HG03439 (cell line): ENCODE data around the gene SLC35F3.
"Not testable (repeated sequence)": the region's sequence is repeated elsewhere in the genome, so short reads cannot be mapped to it uniquely, and the experiment has no call there.

Experiments
- ATAC-seq: cut with Tn5 transposase; IDR thresholded peaks from one replicate; pipeline ENCODE4 v1.9.1; 2021; ENCODE audit warnings: mild to moderate bottlenecking, moderate library complexity; ENCODE audit not compliant: unreplicated experiment

SLC35F3 gene

GRCh38 chr1:234136073-234136472, 231.6 kb downstream of the SLC35F3 start:
- no peak for ATAC-seq

- ATAC-seq, result no peak
Measured at GRCh38 chr1:234139966-234140365, 235.5 kb downstream of the SLC35F3 start.

DNA sequence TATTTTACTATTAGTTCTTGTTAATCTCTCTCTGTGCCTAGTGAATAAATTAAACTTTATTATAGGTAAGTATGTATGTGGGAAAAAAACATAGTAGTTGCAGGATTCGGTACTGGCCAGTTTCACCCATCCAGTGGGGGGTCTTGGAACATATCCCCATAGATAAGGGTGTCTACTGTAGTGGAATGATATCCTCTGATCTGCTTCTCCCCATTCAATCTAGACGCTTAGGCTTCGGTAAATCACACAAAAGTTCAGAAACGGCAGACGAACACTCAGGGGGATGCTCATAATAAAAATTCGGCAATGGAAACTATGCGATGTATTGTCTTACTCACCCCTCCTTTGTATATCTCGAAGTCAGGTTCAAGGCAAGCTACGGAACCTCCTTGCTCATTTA, 235.9 kb downstream of the SLC35F3 start:
- ATAC-seq, result no peak

DNA sequence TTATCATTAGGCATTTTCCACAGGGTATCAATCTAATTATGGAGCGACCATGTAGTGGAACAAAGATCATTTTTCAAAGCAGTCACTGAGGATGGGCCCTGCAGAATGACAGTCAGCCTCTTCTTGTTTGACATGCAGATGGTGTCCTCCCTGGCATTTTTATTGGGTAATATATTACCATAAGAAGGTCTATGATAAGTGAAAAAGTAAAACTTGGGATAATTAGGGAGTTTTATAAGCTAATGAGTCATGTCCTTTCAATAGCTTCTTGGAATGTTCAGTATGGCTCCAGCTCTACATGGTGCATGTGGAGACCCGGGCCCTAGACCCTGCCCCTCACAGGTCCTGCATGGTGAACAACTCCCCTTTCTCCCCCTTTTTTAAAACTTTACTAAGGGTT, 236.5 kb downstream of the SLC35F3 start:
- ATAC-seq, result no peak

DNA sequence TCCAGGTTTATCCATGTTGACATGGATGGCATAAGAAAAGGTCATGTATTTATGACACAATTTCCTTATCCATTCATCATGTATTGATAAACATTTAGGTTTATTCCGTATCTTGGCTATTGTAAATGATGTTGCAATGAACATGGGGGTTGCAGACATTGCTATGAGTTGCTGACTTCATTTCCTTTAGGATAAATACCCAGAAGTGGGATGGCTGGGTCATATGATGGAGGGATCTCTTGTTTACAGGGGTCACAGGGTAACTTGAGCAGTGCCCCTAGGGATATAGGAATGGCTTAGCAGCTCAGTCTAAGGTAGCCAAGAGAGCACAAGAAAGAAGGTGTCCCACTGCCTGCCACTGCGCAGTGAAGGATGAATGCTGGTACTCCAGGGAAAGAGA, 239.2 kb downstream of the SLC35F3 start:
- ATAC-seq, result no peak

DNA sequence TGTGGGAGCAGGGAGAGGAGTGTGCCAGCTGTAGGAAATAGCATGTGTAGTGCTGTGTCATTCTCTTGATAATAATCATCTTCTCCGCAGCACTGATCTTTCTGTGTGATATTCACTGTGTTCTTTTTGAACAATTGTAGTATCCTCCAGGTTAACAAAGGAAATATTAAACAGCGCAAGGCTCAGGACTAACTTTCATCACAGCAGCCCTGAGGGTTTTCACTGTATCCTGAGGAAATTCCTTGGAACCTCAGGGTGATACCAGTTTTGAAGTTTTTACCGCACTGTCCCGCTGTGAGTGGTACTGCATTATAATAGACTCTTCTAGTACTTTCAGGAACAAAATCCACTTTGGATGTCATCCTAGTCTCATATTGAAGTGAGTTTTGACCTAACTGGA, 240.4 kb downstream of the SLC35F3 start:
- ATAC-seq, result no peak

DNA sequence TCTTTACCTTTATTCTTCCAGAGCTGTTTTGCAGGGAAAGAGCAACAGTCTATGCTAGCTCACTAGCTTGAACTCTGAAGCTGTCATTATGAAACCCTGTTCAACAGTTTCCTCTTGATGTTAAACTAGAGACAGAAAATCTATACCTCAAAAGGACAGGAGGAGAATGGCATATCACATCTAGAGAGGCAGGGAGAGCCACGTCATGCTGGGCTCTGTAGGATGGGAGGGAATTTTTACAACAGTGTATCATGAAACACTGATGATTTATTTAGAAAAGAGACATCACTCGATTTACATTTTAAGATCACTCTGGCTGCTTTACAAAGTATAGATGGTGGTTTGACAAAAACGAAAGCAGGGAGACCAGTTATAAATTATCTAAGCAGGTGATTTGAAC, 243.9 kb downstream of the SLC35F3 start:
- no peak for ATAC-seq

DNA sequence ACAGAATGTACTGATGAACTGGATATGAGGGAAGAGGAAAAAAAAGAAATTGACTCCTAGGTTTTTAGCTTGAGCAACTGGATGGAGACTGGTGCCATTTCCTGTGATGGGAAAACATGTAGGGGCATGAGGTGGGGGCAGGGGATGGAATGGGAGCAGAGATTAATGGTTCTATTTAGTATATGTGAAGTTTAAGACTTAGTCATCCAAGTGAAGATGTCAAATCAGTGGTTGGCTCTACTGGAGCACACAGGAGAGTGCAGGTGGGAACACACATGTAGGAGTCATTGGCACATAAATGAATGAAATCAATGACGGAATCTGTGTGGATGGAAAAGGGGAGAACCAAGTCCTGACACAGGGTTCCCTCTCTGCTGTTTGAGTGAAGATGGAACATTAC, 244.3 kb downstream of the SLC35F3 start:
- no peak for ATAC-seq

DNA sequence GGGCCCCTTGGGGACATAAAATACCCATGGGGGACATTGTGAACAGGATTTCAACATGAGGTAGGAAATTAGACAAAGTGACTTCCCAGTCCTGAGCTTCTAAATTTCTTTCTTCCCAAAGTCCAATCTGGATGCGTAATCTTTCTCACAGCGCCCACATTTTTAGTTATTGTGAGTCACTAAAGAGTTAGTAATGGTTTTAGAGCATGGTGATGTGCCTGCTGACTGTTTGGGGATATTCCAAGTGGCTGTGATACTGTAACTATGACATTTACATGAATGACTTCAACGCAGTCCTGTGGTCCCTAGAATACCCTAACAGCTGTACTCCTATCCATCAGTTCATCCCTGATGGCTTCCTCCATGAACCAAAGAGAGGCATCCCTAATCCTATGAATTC, 244.7 kb downstream of the SLC35F3 start:
- no peak for ATAC-seq

DNA sequence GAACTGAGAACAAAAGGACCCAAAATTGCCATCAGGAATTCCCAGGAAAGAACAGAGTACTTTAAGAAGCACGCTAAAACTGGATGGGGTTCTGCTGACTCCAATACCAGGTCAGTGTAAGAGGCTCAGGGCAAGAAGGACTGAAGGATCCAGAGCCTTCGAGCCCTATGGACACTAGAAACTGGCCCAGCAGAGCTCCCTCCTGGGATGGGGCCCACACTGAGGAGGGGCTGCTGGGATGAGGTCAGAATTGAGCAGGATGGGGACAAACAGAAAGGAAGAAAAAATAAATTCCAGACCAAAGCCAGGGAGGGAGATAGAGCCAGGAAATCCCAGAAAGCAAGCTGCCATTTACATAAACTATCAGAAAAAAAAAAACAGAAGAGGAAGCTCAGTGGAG, 246.4 kb downstream of the SLC35F3 start:
- ATAC-seq, result no peak

DNA sequence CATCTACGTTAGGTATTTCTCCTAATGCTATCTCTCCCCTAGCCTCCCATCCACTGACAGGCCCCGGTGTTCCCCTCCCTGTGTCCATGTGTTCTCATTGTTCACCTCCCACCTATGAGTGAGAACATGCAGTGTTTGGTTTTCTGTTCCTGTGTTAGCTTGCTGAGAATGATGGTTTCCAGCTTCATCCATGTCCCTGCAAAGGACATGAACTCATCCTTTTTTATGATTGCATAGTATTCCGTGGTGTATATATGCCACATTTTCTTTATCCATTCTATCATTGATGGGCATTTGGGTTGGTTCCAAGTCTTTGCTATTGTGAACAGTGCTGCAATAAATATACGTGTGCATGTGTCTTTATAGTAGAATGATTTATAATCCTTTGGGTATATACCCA, 247.9 kb downstream of the SLC35F3 start:
- ATAC-seq, result not testable (repeated sequence)

- ATAC-seq, result no peak
Measured at GRCh38 chr1:234154320-234155251, 250.1 kb downstream of the SLC35F3 start.

DNA sequence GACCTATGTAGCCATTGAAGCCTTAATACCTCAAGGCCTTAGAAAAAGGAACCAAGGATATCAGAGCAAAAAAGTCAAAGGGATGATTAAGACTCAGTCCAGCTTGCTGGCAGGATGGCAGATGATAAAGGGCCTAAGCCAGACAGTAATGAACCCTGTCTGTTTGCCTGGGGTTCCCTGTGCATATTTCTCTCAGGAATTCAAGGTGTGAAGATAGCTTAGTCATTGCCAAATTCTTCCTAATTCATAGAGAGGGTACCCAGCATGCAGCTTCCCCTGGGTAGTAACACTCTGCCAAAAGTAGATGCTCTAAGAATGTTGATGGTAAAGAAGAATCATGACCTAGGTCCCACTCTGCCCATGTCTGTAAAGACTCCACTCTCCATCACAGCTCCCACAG, 258.2 kb downstream of the SLC35F3 start:
- no peak for ATAC-seq

DNA sequence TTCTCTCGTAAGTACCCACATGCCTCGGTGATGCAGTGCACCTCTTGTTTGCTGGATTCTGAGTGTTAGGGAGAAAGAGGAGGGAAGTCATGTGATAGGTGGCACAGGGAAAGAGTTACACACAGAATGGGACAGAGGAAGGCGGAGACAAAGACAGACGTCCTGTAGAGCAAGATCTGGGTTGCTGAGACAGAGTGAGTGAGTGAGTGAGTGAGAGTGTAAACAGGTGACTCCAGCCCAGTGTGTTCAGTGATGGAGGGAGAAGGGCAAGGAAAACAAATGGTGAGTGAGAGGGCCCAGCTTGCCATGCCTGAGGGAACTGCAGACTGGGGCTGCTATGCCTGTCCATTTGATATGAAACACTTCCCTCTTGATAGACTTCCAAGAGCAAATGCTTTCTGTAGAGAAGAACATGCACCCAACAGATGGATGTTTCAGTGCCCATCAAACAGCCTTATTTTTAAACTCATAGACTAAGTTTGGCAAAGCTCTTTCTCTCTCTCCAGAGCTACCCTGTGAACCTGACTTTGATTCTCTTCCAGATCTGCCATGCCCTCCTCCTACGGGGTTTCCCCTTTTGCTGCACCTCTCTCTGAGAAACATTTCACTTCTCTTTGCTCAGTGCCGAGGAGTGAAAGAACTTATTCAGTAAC, 258.9 kb downstream of the SLC35F3 start:
- no peak for ATAC-seq

DNA sequence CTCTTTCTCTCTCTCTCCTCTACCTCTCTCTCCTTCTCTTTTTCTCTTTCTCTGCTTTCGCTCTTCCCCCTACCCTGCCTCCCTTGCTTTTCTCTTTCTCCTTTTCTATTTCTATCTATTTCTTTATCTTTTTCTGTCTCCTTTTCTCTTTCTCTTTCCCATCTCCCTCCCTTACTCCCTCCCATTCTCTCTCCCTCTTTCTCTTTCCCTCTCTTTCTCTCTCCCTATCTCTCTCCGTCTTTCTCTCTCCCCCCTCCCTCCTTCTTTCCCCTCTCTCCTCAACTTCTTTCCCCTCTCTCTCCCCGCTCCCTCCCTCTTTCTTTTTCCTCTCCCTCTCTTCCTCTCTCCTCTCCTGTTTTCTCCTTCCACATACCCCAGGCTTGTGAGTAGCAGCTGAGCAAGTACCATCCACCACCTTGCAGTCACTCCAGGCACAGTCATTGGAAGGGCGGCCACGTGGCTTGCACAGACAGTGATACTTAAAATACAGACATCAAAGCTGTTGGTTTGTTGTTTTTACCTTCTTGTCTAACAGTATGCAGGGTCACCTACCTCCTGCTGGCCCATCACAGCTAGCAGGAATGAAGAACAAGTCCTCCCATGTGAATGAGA, 259.7 kb downstream of the SLC35F3 start:
- ATAC-seq, result no peak

DNA sequence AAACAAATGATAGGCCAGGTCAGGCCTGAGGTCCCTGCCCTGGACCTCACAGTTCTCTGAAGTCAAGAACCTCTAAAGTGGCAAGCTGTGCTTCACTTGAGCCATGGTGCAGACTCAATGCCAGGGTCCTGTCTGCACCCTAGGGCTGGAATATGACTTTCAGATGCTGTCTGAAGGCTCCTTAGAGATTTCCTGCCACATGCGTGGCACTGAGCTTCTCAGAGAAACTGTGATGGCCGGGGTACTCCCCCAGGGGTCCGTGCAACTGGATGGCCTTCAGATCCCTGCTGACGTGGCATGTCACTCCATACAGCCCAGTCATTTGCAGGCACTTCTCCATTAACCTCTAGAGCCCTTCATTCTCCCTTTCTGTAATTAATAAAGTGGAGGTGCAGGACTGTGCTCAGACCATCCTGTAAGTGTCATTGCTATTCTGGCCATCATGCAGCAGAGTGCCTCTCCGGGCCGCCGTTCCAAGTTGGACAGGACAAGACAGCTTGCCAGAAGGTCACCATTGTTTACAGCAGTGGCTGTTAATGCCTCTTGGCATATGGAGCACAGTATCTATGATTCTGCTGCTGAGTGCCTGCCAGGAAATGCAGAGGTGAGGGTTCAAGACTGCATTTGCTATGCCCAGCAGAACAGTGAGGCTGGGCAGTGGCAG, 263.7 kb downstream of the SLC35F3 start:
- ATAC-seq, result no peak

DNA sequence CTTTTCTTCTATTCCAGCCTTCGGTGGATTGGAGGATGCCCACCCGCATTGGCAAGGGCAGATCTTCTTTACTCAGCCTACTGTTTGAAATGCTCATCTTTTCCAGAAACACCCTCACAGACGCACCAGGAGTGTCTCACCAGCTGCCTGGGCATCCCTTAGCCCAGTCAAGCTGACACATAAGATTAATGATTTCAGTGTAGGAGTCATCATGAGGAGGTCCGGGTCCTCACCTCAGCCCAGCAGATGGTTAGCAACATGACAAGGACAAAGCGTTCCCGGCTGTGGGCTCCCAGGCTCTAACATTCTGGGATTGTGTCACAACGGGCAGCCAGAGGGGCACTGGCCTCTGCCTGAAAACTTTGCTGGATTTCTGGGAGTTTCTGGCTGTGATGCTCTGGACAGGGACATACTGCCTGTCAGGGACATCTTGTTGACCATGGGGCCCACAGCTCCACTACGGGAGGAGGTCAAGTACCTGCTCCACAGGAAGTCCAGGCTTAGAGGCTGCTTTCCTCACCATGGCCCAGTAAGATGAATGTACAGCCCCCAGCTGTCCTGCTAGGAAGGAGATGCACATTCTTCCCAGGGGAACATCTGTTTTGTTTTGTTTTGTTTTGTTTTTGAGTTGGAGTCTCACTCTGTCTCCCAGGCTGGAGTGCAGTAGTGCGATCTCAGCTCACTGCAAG, 264.8 kb downstream of the SLC35F3 start:
- no peak for ATAC-seq

GRCh38 chr1:234170067-234170466, 265.6 kb downstream of the SLC35F3 start:
- no peak for ATAC-seq

GRCh38 chr1:234170622-234171021, 266.1 kb downstream of the SLC35F3 start:
- no peak for ATAC-seq

GRCh38 chr1:234173968-234174367, 269.5 kb downstream of the SLC35F3 start:
- ATAC-seq, result no peak

DNA sequence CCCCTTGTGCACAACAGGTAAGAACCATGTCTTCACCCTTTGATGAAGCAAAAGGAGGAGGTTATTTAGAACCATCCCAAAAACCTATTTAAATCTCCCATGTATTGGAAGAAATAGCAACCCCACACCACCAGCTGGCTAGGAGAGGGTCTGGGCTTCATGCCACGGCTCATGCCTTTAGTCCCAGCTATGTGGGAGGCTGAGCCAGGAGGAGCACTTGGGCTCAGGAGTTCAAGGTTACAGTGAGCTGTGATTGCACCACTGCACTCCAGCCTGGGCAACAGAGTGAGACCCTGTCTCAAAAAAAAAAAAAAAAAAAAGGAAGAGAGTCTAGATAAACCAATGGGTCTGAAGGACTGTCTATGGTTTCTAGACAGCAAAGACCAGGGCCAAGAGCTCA, 270.9 kb downstream of the SLC35F3 start:
- no peak for ATAC-seq
